ENCODE measurements around the gene TRIM66.
"Not testable (repeated sequence)": the region's sequence is repeated elsewhere in the genome, so short reads cannot be mapped to it uniquely, and the experiment has no call there.

TRIM66 gene

GRCh38 chr11:8684600-8685290, 2.3 kb upstream of the TRIM66 start:
- no peak for TF ChIP-seq JUND (IDR thresholded peaks at IDR 0.05; ENCODE audit: low read depth)
- in situ Hi-C loops (cut with HindIII; ENCODE audit: low pct_unique_long_range_greater_than_20kb, low sequenced_read_pairs), result no loop called here
- DNase-seq (ENCODE audit: low read depth in 1 of 2, low spot score in 1 of 2), result no peak

GRCh38 chr11:8683115-8683807, 796 bp upstream of the TRIM66 start:
- in situ Hi-C loops (cut with HindIII; ENCODE audit: low pct_unique_long_range_greater_than_20kb, low sequenced_read_pairs), result no loop called here
- no peak for DNase-seq (ENCODE audit: low read depth in 1 of 2, low spot score in 1 of 2)

GRCh38 chr11:8681837-8682302, 595 bp downstream of the TRIM66 start:
- in situ Hi-C loops (cut with HindIII; ENCODE audit: low pct_unique_long_range_greater_than_20kb, low sequenced_read_pairs), result no loop called here
- no peak for DNase-seq (ENCODE audit: low read depth in 1 of 2, low spot score in 1 of 2)
- no peak for TF ChIP-seq JUND (IDR thresholded peaks at IDR 0.05; ENCODE audit: low read depth)

More at GRCh38 chr11:8683115-8683807, 796 bp upstream of the TRIM66 start:
- no peak for TF ChIP-seq JUND (IDR thresholded peaks at IDR 0.05; ENCODE audit: low read depth)

GRCh38 chr11:8679006-8679405, 3.5 kb downstream of the TRIM66 start:
- TF ChIP-seq JUND (IDR thresholded peaks at IDR 0.05; ENCODE audit: low read depth), result no peak
- DNase-seq (ENCODE audit: low read depth in 1 of 2, low spot score in 1 of 2), result no peak
- in situ Hi-C loops (cut with HindIII; ENCODE audit: low pct_unique_long_range_greater_than_20kb, low sequenced_read_pairs), result no loop called here

- TF ChIP-seq JUND (IDR thresholded peaks at IDR 0.05; ENCODE audit: low read depth), result no peak
- no peak for DNase-seq (ENCODE audit: low read depth in 1 of 2, low spot score in 1 of 2)
- in situ Hi-C loops (cut with HindIII; ENCODE audit: low pct_unique_long_range_greater_than_20kb, low sequenced_read_pairs), result no loop called here
Measured at GRCh38 chr11:8676458-8676857, 6.0 kb downstream of the TRIM66 start.

- DNase-seq (ENCODE audit: low read depth in 1 of 2, low spot score in 1 of 2), result no peak
- TF ChIP-seq JUND (IDR thresholded peaks at IDR 0.05; ENCODE audit: low read depth), result no peak
- in situ Hi-C loops (cut with HindIII; ENCODE audit: low pct_unique_long_range_greater_than_20kb, low sequenced_read_pairs), result no loop called here
Measured at GRCh38 chr11:8674859-8675258, 7.6 kb downstream of the TRIM66 start.

GRCh38 chr11:8672346-8672745, 10.1 kb downstream of the TRIM66 start:
- in situ Hi-C loops (cut with HindIII; ENCODE audit: low pct_unique_long_range_greater_than_20kb, low sequenced_read_pairs), result no loop called here
- TF ChIP-seq JUND (IDR thresholded peaks at IDR 0.05; ENCODE audit: low read depth), result no peak
- DNase-seq (ENCODE audit: low read depth in 1 of 2, low spot score in 1 of 2), result no peak

- no peak for TF ChIP-seq JUND (IDR thresholded peaks at IDR 0.05; ENCODE audit: low read depth)
- no peak for DNase-seq (ENCODE audit: low read depth in 1 of 2, low spot score in 1 of 2)
Measured at GRCh38 chr11:8671651-8672062, 10.8 kb downstream of the TRIM66 start.

GRCh38 chr11:8671193-8671612, 11.3 kb downstream of the TRIM66 start:
- TF ChIP-seq JUND (IDR thresholded peaks at IDR 0.05; ENCODE audit: low read depth), result no peak
- in situ Hi-C loops (cut with HindIII; ENCODE audit: low pct_unique_long_range_greater_than_20kb, low sequenced_read_pairs), result no loop called here
- no peak for DNase-seq (ENCODE audit: low read depth in 1 of 2, low spot score in 1 of 2)

More at GRCh38 chr11:8671651-8672062, 10.8 kb downstream of the TRIM66 start:
- in situ Hi-C loops (cut with HindIII; ENCODE audit: low pct_unique_long_range_greater_than_20kb, low sequenced_read_pairs), result no loop called here

- in situ Hi-C loops (cut with HindIII; ENCODE audit: low pct_unique_long_range_greater_than_20kb, low sequenced_read_pairs); DNase-seq (ENCODE audit: low read depth in 1 of 2, low spot score in 1 of 2): not testable (repeated sequence)
Measured at GRCh38 chr11:8670081-8670480, 12.4 kb downstream of the TRIM66 start.

- in situ Hi-C loops (cut with HindIII; ENCODE audit: low pct_unique_long_range_greater_than_20kb, low sequenced_read_pairs), result no loop called here
- DNase-seq (ENCODE audit: low read depth in 1 of 2, low spot score in 1 of 2), result no peak
- no peak for TF ChIP-seq JUND (IDR thresholded peaks at IDR 0.05; ENCODE audit: low read depth)
Measured at GRCh38 chr11:8665222-8665621, 17.2 kb downstream of the TRIM66 start.

- TF ChIP-seq JUND (IDR thresholded peaks at IDR 0.05; ENCODE audit: low read depth), result no peak
- in situ Hi-C loops (cut with HindIII; ENCODE audit: low pct_unique_long_range_greater_than_20kb, low sequenced_read_pairs), result no loop called here
- no peak for DNase-seq (ENCODE audit: low read depth in 1 of 2, low spot score in 1 of 2)
Measured at GRCh38 chr11:8661001-8661795, 21.3 kb downstream of the TRIM66 start.
